Right ventricle myocardium inferior (tissue), 1 donor: ENCODE results near the gene MAP6. TPM values are rescaled to one million over a fixed set of nuclear protein-coding genes. Genes with fewer than 3 reads are reported as not detected.

Experiments
- ATAC-seq: fragments of 200-7000 bp; cut with Tn5 transposase; one replicate; pipeline ENCODE4 v1.9.1; 2020; ENCODE audit warnings: mild to moderate bottlenecking, moderate library complexity
- DNase-seq: peaks from one replicate; pipeline ENCODE4 v3.0.0; 2021; ENCODE audit errors: missing footprints
- intact Hi-C: fragments of 100-400 bp; cut with DNase I; formaldehyde crosslinking; loops from one replicate; pipeline ENCODE4 v1.11.0; 2022
- total RNA-seq: library from RNA; stranded (reverse); fragmentation: NEBNext Ultra II Directional; extraction: Animal tissue kit (Norgen Biotek cat#: 25700); gene quantifications from one replicate; pipeline ENCODE4 v1.2.1, GENCODE V29; 2021
- donor health status: DM: no; HTN: yes; CAD: no; lungs with severe emphysema.

MAP6 gene
- total RNA-seq, 1 donor from 2014 or later, result 5.2 TPM

- no peak for DNase-seq
- ATAC-seq, result no peak
- intact Hi-C loops, result loop anchor here (1.0 to 5.0 kb wide), 2 partner anchors 30 to 320 kb away; no protein-coding TSS in a partner anchor
These were observed 121.7 kb downstream of the MAP6 start for GRCh38 chr11:75547177-75547576.

GRCh38 chr11:75543806-75544205, 125.0 kb downstream of the MAP6 start:
- intact Hi-C loops, result no loop called here
- no peak for DNase-seq

GRCh38 chr11:75542088-75542438, 126.8 kb downstream of the MAP6 start:
- ATAC-seq, result no peak
- DNase-seq, result no peak
- intact Hi-C loops, result no loop called here

More at GRCh38 chr11:75543806-75544205, 125.0 kb downstream of the MAP6 start:
- no peak for ATAC-seq

- intact Hi-C loops, result no loop called here
- ATAC-seq (no peak), DNase-seq (no peak)
These were observed 127.4 kb downstream of the MAP6 start for GRCh38 chr11:75541193-75542087.

- no peak for DNase-seq
- intact Hi-C loops, result no loop called here
- ATAC-seq, result no peak
These were observed 129.1 kb downstream of the MAP6 start for GRCh38 chr11:75539459-75540334.

GRCh38 chr11:75538150-75538942, 130.5 kb downstream of the MAP6 start:
- ATAC-seq, result no peak
- intact Hi-C loops, result no loop called here
- no peak for DNase-seq

GRCh38 chr11:75537740-75538139, 131.1 kb downstream of the MAP6 start:
- ATAC-seq (no peak), DNase-seq (no peak)
- intact Hi-C loops, result no loop called here

Other genes with a start within 250 kb of the MAP6 start
- gene KLHL35, start 235.8 kb downstream of the MAP6 start, total RNA-seq, result 0.68 TPM
- 7.7 TPM for gene GDPD5, start 143.1 kb downstream of the MAP6 start, total RNA-seq
- 65.8 TPM for gene SERPINH1, start 106.8 kb downstream of the MAP6 start, total RNA-seq
- gene MOGAT2, start 48.8 kb upstream of the MAP6 start, total RNA-seq, result 0.22 TPM
- gene DGAT2, start 99.7 kb upstream of the MAP6 start, total RNA-seq, result 25.5 TPM
- gene UVRAG, start 146.2 kb upstream of the MAP6 start, total RNA-seq, result 15.1 TPM